Activated T-cell treated with anti-CD3 and anti-CD28 coated beads for 1 hour (primary cell): Measurements from ENCODE around the gene MED27.

Source experiments
- DNase-seq: peaks from one replicate; pipeline ENCODE4 v3.0.0-alpha.2; 2020; ENCODE audit warnings: low read depth

MED27 gene

DNA sequence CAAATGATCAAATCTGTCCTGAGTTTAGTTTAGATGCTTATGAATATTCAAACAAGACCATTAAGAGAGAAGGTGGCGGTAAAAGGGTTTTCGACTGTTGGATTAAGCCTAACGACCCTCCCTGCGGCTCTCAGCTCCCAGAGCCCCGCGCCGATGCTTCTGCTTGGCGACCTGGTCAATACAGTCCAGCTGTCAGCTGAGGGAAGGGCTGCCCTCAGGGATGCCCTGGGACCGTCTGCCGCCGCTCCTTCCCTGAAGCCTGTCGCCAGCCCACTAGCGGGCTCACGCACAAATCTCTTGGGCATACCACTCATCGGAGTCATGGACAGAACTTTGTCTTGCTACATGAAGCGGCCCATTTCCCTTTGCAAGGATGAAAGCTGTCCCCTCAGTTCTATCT is 203.2 kb downstream of the MED27 start:
- no peak for DNase-seq

DNA sequence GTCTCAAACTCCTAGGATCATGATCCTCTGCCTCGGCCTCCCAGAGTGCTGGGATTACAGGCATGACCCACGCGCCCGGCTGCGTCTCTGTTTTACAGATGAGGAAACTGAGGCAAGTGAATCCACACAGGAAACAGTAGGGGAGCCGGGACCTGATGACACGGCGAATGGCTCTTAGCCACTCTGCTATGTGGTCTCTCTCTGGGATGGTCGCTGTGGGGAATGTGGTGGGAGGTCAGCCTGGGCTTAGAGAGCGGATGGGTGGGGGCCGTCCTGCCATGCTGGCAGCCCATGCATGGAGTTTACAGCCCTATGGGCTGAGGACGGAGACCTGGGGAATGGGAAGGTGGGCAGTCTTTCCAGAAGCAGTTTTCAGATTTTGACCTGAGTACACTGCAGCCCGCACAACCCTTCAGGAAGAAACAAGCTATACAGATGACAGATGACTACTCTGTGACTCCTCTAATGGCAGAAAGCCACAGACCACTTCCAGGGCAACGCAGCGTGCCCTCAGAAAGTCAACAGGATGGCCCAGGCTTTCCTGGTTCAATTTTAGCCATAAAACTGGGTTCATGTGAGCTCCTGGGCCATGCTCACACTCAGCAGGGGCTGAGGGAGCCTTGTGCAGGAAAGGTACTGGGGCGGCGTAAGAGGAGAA is 203.7 kb downstream of the MED27 start:
- DNase-seq = no peak

DNA sequence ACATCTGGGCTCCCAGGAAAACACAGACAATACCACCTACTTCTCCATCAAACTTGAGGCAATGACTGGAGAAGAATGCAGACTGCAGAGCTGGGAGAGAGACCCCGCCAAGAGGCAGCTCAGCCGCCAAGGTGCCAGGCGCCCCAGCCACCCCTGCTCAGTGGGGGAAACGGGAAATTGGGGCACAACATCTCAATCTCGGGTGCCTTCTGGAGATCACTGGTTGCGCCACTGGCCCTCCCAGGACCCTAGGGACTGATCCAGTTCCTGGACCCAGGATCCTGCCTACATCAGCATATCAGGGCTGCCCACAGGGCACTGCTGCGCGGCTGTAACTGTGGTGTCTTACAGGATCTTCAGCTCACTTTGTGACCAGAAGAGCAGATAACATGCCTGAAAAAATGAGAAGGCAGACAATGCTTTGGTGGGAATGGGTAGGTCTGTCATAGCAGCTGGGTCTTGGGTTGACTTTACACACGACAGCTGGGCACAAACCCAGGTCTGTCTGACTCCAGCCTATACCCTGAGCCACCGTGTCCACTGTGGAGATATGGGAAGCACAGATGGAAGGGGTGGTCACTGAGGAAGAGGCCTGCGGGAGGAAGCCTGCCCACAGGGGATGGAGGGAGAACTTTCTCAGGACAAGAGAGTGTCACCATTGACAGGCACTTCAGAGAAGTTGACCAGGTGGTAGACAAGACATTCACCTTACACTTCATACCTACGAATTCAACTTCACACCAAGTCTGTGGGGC is 204.6 kb downstream of the MED27 start:
- DNase-seq = no peak

DNA sequence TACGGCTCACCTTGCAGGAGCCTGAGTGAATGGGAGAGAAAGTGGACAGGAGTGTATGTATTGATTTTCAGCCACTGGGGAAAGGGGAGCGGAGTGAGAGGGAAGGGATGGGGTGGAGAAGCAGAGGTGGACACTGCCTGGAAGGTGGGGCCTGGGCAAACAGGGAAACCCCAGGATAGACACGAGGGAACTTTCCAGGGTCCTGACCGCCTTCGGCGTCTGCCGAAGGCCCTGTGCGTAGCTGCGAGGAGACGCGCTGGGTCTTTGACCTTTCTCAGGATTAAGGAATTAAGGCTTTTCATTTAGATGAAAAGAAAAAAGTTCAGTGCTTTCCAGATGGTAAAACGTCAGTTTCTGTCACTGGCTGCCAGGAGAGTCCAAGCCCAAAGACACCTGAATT is 205.2 kb downstream of the MED27 start:
- no peak for DNase-seq

DNA sequence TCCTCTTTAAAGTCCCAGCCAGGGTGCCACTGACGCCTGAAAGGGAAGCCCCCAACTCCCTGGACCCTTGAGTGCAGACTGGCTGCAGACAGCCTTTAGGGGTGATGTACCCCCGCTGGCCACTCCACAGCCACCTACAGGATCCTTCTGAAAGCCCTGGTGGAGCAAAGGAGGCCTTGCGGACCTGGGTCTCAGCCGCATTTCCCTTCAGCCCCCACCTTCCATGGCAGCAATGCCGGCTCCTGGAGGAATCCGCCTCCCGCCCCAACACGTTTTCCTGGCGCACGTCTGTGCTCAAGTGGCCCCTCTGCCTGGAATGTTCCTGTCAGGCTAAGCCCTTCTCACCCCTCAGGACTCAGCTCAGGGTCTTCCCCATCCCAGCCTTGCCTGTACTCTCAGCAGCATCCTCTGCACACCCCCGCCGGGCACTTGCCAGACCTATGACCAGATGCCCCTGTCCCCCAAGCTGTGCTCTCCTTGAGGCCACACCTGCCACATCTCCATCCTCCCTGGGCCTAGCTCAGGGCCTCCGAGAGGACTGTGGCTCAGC is 205.7 kb downstream of the MED27 start:
- DNase-seq = no peak

DNA sequence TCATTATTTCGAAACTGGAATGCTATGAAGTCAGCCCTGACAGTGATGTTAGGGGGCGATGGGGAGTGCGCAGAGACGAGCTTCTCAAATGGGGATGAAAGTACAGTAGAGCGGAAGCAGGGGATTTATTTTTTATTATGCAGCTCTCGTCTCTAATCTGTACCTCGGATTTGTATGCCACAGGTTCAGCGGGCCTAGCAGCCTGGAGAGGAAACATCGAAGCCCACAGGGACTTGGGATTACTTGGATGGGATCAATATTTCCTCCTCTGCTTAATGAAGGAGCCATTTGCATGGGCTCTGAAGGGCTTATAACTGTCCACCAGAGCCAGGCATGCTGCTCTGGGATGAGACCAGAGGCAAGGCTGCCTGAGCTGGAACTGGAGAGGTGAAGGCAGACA is 206.3 kb downstream of the MED27 start:
- DNase-seq = no peak

DNA sequence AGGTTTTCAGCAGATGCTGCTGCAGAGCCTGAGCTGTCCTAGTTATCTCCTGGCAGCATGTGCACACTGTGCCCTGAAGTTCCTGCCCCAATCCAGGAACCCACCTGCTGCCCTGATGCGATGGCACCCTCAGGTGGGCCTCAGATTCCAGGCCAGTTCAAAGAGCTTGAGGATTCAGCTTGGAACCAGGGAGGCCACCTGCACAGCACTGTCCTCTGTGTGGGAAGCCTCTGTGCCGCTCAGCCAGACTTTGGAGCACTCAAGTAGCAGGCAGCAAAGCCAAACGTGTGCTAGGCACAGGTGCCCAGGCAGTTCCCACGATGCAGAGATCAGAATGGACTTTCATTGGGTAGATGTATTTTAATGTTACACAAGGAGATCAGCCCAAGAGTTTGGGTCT is 207.0 kb downstream of the MED27 start:
- DNase-seq = no peak

DNA sequence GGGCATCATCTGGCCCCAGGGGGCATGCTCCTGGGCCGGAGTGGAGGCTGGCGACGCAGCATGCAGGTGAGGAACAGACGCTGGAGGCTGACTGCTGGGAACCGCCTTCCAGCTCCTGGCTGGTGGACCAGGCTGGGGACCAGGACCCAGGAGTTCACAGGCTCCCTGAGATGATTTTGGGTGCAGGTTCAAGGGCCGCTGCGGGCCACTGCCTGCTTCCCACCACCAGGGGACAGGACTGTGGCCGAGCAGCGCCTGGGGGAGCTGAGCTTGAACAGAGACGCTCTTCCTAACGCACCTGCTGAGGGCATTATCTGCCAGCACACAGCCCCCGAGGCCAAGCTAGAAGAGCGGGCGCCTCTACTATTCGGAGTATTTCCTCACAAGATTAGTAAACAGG is 207.7 kb downstream of the MED27 start:
- DNase-seq = no peak

DNA sequence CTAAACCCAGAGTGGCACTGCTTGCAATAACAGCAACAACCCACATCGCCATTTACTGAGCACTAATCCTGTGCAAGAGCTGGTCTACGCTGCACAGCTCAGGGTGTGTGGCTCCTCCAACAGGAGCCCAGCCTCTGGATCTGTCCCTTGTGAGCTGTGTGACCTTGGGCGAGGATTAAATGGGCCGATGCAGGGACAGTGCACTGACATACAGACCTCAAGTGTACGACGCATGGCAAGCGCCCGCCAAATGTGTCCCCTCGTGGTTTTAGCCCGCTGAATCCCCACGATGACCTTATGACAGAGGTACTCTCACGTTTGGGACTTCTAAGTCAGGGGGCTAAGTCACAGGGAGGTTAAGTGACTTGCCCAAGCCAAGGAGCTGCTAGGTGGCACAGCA is 209.5 kb downstream of the MED27 start:
- no peak for DNase-seq

DNA sequence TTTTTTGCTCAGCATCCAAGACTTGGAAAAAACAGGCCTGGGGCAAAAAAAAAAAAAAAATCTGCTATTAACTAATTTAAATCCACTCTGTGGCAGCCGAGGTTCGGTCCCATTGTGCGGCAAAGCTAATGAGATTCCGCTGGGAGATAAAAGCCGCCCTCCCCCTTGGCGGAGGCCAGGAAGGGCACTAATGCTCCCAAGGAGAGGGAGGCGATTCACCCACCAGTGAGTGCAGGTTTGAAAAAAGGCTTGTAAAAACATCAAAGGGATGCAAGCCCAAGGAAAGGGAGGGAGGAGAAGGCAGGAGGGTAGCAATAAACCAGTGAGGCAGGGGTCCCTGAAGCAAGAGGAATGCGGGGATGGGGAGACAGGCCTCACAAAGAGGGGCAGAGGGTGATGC is 210.3 kb downstream of the MED27 start:
- DNase-seq = no peak

DNA sequence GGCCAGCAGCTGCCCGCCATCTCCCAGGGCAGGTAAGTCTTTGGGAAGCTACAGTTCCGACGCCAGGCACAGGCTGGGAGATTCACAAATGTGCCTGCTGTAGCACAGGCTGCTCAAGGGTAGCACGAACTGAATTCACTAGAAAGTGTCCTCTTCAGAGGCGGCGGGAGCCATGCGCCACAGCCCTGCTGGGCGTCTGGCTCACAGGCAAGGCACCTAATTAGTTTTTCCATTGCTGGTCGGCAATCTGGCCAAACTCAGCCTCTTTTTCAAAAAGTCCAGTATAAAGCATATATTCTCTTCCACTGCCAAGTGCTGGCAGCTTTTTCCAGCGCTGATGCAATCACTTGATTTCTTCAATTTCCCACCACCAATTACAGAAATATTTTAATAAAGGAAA is 210.9 kb downstream of the MED27 start:
- no peak for DNase-seq

DNA sequence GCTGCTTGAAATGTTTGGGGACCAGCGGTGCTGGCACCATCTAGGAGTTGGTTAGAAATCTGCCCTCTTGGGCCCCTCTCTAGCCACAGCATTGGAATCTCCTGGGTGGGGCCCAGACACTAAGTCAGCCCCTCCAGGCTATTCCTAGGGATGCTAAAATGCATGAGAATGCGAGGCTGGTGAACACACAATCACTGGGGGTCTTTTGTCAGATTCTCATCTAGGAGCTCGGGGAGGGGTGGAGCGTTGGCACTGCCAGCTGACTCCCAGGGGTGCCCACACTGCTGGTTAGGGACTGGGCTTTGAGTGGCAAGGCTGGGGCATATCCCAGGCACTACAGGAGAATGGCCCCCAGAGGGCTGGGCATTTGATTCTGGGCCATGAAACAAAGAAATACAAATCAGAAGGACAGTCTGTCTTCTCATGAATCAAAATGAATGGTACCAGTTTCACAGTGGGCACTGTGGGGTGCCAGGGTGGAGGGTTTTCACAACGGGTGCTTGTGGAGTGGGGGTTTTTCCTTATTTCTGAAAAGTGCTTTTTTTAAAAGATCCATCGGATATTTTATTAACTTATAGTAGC is 212.0 kb downstream of the MED27 start:
- DNase-seq = no peak

DNA sequence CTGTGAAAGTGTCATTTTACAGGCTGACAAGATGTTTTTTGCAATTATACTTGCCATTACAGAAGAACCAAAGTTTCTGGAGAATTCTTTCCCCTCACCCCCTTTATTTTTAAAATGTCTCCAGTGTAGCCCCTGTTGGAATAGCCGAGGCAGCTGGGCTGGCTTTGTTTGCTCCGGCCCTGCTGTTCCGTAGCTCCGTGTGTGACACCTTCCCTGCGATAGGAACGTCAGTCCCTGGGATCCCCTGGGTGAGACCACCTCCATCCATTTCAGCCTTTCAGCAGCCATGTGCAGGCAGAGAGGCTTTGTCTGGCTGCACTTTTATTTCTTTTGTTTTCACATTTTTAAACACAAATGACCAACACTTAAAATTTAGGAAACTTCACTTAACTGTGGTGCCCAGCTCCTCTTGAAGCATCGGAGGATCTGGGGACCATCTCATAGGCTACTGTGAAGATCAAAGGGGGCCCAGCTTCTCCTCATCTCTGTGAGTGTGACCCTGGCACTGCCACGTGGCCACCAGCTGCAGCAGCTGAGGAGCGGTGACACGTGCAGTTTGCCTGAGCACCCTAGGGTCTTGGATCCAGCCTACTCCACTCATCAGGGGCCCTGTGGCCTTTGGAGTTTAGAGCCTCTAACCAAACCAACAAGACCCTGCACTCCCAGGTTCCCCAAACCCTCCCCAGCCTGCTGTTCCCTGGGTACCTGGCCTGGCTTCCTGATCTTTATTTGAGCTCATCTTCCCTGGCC is 214.0 kb downstream of the MED27 start:
- no peak for DNase-seq

DNA sequence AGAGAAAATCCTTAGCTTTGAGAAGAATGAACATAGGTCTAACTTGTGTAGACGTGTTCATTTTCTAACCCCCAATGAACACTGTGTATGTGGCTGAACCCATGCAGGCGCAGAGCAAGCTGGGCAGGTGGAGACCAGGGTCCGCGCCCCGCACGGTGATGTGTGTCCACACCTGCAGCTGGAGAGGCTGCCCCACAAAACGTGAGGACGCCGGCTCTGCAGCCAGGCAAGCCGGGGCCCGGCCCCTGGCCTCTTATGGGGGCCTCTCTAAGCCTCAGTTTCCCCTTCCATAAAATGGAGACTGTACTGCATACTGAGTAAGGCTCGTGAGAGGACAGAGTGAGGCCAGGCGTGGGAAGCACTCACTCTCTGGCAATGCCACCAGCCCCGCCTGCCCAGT is 215.1 kb downstream of the MED27 start:
- no peak for DNase-seq

DNA sequence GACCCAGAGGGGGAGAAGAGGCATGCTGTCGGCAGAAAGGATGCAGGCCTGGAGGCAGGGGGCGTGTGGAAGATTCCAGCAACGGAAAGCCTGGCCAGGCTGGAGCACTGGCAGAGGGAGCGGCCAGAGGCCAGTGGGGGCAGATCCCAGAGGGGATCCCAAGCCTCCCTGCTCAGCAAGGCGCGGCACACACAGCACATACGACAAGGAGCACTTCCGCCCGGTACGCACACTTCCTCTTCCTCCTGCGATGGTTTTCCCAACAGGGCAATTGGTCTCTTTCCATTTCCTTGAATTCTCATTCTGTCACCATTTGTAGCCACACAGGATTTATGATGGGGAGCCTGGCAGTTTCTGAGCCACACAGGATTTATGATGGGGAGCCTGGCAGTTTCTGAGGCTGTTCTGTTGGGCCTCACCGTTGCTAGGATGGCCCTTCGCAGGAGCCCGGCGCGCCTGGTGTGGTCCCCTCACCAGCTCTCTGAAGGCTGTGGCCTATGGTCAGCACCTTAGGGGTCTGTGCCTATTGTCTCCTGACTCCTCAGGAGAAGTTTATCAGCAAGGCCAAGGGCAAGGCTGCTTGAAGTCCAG is 216.3 kb downstream of the MED27 start:
- no peak for DNase-seq

DNA sequence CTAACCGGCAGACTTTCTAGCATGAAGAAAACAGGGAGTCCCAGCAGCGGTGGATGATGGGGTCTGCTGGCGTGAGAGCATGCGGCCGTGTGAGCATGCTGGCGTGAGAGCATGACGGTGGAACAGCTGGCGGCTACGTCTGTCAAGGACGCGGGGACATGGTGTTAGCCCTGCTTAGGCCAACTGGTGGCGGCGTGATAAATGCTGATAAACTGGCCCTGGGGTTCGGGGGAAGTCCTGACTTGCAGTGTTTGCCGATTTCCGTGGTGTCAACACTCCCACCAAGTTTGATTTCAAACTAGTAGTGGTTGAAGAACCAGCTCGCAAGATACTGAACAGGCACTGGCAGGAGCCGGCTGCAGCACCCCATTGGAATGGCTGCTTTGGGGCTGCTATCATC is 217.4 kb downstream of the MED27 start:
- DNase-seq = no peak

DNA sequence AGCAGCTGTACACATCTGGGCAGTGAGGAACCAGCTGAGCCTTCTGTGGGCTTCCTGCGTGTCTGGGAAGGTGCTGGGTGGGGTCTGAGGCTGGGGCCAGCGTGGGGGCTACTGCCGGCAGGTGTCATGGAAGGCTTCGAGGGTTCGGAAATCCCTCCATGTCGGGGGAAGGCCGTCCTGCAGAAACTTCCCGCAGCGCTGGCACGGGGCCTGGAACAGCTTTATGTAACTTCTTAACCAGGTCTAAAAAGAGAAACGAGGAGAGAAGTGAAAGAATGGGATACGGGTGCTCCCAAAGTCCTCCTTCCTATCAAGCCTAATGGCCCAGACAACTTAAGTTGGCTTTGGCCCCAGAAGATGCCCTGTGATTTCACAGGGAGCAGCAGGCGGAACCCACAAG is 219.2 kb downstream of the MED27 start:
- DNase-seq = no peak

DNA sequence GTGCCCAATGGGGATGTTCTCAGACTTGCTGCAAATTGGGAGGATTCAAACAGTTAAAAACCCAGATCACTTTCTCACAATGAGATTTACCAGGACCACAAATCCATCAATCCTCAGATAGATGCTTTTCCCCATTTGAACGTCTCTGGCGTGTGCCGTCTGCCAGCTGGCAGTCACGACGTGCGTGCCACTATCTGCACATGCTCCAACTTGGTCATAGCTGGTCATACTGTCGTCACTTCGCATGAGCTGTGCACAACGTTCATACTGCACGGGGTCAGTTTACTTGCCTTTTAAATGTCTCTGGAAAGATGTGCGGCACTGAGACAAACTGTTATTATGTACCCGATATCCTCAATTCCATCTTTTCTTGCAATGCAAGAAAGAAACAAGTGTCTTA is 221.5 kb downstream of the MED27 start:
- DNase-seq = no peak

DNA sequence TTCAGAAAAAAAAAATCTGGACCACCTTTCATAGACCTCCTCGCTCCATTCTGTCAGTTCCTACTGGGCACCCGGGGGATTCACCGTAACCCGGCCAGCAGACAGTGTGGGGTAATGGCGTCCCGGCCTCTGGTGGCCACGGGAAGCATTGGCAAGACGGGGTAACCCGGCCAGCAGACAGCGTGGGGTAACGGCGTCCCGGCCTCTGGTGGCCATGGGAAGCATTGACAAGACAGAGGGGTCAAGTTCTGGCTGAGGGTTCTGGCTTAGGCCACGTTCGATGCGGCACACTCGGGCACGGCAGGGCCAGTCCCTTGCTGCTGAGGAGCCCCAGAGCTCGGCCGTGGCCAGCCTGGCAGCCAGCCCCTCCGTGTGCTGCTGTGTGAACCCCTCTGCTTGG is 223.6 kb downstream of the MED27 start:
- no peak for DNase-seq

DNA sequence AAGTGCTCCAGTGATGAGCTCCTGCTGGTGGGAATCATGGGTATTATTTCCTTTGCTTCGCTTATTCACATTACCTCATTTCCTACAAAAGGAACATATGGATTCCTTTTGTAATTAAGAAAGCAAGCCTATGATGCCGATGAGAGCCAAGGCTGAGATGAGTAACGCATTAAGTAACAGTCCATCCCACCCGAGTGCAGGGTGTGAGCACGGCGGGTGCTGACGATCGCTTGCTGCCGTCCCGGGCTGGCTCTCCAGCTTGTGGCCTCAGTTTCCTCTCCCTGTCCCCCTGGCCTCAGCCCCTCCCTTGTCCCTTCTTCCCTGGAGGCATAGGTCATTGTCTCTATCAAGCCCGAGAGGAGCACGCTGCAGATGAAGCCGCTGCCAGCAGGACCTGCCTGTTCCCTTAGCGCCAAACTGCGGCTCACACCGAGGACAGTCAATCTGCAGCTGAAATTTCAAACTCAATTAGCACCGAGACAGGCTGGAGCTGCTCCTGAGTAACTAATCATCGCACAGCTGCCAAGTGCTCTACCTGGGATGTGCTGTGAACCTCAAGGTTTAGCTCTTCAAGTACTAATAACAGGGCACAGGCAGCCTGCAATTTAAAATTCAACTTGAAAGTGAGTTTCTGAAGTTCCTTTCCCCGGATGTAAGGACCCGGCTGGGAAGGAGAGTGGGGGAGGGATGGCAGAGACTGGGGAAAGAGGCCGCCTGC is 224.6 kb downstream of the MED27 start:
- DNase-seq = no peak

DNA sequence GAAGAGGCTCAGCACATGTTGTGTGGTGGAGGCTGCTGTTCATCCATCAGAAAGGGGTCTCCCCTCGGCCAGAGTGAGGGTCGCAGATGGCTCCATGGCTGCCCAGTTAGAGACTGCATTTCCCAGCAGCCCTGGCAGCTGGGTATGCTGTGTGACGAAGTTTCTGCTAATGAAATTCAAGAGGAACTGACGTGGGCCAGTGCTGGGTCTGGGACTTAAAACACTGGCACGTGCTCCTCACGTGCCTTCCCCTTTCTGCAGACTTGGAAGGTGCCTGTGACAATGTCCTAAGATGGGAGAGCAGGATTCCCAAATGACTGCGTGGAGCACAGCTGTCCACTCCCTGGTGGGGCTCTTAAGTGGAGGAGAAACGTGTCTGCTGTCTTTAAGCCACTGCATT is 225.3 kb downstream of the MED27 start:
- no peak for DNase-seq

DNA sequence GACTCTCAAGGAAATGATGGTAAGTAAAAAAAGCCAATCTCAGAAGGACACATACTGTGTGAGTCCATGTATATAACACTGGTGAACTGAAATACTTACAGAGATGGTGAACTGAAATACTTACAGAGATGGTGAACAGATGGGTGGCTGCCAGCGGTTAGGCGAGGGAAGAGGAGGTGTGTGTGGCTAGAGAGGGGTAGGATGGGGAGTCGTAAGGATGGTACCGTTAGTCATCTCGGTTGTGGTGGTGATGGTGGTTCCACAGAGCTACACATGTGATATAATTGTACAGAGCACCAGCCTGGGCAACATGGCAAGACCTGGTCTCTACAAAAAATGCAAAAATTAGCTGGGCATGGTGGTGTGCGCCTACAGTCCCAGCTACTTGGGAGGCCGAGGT is 226.2 kb downstream of the MED27 start:
- DNase-seq = no peak
